ENCODE measurements around the gene HGFAC.
"Not testable (repeated sequence)": the region's sequence is repeated elsewhere in the genome, so short reads cannot be mapped to it uniquely, and the experiment has no call there.

HGFAC gene

DNA sequence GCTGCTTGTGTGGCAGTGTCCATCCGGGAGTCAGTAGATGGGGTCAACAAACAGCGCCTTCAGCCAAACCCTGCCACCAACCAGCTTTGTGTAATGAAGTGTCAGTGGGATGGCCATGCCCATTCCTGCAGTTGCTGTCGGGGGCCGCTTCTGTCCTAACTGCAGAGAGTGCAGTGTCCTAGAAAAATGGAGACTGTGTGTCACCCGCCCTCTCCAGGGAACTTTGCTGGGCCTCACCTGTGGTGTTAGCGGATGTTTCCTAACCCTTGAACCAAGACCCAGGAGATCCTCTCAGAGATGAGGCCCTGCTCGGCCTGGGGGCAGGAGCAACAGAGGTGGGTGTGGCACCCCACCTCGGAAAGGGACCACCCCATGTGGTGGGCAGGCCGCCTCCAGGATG is 35.3 kb upstream of the HGFAC start:
- DNase-seq (ENCODE audit: low read depth): no peak
- TF ChIP-seq, protein P1, sequence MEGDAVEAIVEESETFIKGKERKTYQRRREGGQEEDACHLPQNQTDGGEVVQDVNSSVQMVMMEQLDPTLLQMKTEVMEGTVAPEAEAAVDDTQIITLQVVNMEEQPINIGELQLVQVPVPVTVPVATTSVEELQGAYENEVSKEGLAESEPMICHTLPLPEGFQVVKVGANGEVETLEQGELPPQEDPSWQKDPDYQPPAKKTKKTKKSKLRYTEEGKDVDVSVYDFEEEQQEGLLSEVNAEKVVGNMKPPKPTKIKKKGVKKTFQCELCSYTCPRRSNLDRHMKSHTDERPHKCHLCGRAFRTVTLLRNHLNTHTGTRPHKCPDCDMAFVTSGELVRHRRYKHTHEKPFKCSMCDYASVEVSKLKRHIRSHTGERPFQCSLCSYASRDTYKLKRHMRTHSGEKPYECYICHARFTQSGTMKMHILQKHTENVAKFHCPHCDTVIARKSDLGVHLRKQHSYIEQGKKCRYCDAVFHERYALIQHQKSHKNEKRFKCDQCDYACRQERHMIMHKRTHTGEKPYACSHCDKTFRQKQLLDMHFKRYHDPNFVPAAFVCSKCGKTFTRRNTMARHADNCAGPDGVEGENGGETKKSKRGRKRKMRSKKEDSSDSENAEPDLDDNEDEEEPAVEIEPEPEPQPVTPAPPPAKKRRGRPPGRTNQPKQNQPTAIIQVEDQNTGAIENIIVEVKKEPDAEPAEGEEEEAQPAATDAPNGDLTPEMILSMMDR (conservative IDR thresholded peaks at IDR 0.05; ENCODE audit: low read length): no peak
- no peak overlapping the region for H3K4me3 ChIP-seq (ENCODE audit: low read length)

DNA sequence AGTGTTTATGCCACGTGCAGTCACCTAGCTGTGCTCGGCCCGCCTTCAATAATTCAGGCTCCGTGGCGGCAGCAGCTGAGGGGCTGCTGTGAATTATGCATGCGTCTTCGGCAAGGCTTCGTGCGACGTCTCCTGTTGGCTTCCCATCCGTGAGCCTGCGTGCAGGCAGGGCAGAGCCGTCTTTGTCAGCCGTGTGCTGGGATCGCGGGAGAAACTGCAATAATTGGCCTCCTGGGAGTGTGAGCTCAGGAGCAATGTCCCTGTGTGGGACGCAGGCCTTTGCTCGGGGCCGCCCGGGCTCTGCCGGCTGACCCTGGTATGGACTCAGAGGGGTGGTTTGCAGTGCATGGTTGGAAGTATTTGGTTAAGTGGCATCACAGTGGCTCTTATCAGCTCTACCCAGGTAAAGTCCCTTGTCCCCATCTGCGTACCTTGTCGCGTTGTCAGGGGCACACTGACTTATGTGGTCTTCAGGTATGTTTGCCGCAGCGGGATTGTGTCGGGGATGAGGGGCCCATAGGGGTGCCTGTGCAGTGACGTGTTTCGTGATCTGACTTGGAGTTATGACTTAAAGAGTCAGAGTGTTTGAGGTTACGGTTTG is 34.5 kb upstream of the HGFAC start:
- no peak for DNase-seq (ENCODE audit: low read depth)
- TF ChIP-seq, protein P1 (conservative IDR thresholded peaks at IDR 0.05; ENCODE audit: low read length): no peak
- H3K4me3 ChIP-seq (ENCODE audit: low read length): no peak overlapping the region

DNA sequence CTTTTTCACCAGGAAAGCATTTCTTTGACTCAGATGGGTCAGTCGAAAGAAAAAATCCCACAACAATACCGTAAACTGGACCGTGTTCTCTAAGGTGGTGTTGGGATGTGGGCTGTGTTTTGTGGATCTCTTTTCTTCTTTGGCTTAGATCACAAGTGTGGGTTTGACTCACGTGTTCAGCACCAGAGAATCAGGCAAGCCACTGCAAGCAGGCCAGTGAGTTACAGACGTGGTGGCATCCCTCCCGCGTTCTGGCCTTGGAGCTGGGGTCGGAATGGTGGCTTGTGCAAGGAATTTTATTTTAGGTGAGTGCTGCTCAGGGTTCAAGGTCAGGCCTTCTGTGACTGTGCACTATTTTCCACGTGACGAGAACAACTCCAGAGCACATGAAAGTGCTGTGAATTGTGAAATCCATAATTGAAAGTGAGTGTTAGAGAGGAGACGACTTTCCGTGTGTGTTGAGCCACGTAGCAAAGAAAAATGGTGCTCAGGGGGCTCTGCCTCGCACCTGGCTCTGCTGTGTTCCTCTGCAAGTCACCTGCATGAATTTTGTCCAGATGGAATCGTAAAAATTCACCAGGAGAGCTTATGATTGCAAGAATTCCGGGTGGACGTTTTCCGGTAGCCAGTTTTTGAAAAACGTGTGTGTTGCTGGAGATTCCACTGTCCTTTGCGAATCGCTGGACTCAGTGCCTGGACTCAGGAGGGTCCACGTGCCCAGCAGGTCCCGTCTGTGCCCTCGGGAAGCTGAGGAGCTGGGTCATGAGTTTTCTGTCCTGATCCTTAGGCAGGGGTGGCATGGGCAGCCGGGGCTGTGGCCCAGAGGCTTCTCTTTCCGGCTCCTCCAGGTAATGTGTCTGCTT is 33.6 kb upstream of the HGFAC start:
- H3K4me3 ChIP-seq (ENCODE audit: low read length): no peak overlapping the region
- no peak for DNase-seq (ENCODE audit: low read depth)
- TF ChIP-seq, protein P1 (conservative IDR thresholded peaks at IDR 0.05; ENCODE audit: low read length): no peak

DNA sequence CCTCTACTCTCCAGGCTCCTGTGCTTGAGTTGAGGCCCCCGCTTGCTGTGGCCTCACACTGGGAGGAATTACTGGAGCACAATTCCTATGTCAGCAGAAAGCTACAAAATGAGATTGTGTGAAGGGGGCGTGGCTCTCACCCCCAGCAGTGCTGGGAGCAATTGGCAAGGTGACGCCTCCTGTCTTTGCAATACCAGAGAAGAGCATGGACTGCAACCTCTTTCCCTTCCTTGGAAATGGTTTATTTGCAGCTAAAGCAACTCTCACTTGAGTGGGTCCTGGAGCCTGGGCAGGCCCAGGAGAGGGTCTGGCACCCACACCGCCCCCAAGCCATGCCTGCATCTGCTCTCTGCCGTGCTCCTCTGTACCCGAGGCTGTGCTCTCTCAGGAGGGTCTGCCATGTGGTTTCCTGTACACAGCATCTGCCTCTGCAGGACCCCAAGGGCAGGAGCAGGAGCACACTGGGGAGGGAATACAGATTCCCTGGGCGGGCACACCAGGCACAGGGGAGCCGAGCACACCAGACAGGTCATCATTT is 32.9 kb upstream of the HGFAC start:
- TF ChIP-seq, protein P1 (conservative IDR thresholded peaks at IDR 0.05; ENCODE audit: low read length): no peak
- DNase-seq (ENCODE audit: low read depth): no peak
- H3K4me3 ChIP-seq (ENCODE audit: low read length): no peak overlapping the region

DNA sequence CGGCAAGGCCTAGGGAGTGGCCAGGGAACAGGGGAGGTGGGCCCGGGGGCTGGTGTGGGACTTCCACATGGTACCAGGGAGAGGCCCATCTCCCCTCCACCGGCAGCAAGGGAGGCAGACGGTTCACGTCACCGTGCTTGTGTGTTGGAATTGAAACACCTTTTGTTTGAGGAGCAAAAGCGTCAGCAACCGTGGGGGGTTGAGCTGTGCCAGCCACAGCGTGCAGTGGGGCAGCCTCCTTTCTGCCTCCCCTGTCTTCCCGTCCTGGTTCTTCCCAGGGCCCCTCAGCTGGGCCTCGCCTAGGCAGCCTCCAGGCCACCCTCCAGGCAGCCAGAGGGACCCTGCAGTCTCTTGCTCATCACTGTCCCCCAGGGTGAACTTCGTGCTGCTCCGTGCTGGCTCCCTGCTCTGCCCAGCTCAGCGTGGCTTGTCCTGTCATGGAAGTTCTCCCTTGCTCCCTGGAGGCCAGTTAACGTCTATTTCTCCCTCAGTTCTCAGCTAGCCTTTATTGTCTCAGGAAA is 32.1 kb upstream of the HGFAC start:
- TF ChIP-seq, protein P1 (conservative IDR thresholded peaks at IDR 0.05; ENCODE audit: low read length): no peak

DNA sequence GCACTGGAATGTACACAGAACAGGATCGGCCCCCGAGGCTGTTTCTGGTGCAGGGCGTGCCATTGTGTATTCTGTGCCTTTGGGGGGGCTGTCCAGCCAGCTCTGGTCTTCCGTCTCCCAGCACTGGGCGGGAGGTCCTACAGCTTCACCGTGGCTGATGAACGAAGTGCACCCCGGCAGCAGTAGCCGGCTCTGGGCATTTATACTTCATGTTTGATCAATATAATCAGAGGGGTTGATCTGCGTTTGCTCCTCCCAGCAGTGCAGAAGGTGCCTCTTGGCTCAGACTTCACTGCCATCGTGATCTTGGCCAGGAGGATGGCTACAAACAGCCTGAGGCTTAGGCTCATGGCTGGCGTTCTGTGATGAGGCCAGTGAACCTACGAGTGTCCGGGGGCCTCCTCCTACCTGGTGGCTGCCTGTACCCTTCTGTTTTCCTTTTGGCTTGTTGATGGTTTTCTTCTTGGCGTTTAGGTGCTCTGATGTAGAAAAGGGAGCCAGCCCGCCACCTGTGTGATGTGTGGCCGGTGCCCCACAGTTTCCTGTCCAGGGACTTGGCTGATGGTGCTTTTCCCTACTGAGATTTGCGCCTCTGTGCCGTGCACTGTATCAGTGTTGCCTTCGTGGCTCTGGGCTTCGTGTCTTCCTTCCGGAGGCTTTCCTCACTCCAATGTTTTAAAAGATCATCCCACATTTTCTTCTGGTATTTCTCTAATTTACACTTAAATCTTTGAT is 31.2 kb upstream of the HGFAC start:
- DNase-seq (ENCODE audit: low read depth): no peak
- no peak overlapping the region for H3K4me3 ChIP-seq (ENCODE audit: low read length)
- TF ChIP-seq, protein P1 (conservative IDR thresholded peaks at IDR 0.05; ENCODE audit: low read length): no peak

More for the DNA sequence above, 32.1 kb upstream of the HGFAC start:
- no peak for DNase-seq (ENCODE audit: low read depth)
- H3K4me3 ChIP-seq (ENCODE audit: low read length): no peak overlapping the region

DNA sequence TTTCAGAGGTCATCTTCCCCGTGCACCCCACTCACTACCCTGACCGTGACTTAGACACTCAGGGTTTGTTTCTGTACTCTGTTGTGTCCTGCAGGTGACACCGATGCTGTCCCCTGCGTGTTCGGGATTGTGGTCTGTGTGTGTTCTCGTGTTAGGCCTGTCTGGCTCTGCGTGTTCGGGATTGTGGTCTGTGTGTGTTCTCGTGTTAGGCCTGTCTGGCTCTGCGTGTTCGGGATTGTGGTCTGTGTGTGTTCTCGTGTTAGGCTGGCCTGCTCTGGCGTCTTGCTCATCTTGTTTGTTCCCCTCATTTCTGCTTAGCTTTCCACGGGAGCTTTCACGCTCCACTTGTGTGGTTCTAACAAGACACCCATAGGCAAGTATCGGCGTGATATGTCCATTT is 30.6 kb upstream of the HGFAC start:
- not testable (repeated sequence) for H3K4me3 ChIP-seq (ENCODE audit: low read length); DNase-seq (ENCODE audit: low read depth)
